ENCODE results near the gene CD99.

DNA sequence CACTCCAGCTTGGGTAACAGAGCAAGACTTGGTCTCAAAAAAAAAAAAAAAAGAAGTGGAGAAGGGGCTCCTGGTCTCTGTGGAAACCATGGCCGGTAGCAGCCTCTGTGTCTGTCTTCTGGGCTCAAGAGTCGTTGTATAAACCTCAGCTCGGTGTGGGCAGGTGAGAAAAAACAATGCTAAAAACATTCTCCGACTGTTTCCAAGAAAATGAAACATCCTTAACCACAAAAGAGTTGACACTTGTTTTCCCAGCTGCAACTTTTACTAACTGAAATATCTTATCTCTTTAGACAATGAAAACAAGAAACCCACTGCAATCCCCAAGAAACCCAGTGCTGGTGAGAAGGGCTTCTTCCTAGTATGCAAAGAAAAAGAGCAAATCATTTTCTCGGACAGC lies 26.2 kb downstream of the CD99 start:
- TF ChIP-seq, protein P1, sequence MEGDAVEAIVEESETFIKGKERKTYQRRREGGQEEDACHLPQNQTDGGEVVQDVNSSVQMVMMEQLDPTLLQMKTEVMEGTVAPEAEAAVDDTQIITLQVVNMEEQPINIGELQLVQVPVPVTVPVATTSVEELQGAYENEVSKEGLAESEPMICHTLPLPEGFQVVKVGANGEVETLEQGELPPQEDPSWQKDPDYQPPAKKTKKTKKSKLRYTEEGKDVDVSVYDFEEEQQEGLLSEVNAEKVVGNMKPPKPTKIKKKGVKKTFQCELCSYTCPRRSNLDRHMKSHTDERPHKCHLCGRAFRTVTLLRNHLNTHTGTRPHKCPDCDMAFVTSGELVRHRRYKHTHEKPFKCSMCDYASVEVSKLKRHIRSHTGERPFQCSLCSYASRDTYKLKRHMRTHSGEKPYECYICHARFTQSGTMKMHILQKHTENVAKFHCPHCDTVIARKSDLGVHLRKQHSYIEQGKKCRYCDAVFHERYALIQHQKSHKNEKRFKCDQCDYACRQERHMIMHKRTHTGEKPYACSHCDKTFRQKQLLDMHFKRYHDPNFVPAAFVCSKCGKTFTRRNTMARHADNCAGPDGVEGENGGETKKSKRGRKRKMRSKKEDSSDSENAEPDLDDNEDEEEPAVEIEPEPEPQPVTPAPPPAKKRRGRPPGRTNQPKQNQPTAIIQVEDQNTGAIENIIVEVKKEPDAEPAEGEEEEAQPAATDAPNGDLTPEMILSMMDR (IDR thresholded peaks at IDR 0.05), result no peak
- TF ChIP-seq EP300 (IDR thresholded peaks at IDR 0.05), result no peak
